ENCODE measurements around the gene ABCA6.

ABCA6 gene

DNA sequence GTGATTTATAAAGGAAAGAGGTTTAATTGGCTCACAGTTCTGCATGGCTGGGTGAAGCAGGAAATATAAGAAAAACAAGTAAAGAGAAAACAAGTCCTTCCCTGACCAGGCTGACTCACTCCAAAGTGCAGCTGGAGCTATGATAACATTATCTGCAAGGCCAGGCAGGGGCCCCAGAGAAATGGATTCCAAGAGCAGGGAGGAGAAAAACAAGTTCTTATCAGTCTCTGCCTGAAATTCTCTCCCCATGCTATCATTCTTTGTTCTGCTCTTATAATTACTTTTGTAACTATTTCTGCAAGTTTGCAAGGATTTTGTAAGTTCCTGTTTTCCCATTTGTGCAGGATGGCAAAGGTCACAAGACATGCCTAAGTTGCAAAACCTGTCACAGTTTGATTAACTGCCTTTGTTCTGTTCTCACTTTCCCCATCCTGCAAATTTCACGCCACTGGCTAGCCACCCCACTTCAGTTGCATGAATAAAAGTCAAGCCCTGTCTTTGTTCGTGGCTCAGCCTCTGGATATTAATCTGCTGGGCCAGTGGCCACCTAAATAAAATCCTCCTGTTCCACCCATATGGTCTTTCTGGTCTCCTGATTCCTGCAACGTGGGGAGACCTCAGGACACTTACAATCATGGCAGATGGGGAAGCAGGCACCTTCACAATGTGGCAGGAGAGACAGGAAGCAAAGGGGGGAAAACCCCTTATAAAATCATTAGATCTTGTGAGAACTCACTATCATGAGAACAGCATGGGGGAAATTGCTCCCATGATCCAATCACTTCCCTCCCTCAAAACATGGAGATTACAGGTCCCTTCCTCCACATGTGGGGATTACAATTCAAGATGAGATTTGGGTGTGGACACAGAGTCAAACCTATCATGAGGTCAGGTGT, 94.1 kb downstream of the ABCA6 start:
- DNase-seq (ENCODE audit: low read depth): no peak

DNA sequence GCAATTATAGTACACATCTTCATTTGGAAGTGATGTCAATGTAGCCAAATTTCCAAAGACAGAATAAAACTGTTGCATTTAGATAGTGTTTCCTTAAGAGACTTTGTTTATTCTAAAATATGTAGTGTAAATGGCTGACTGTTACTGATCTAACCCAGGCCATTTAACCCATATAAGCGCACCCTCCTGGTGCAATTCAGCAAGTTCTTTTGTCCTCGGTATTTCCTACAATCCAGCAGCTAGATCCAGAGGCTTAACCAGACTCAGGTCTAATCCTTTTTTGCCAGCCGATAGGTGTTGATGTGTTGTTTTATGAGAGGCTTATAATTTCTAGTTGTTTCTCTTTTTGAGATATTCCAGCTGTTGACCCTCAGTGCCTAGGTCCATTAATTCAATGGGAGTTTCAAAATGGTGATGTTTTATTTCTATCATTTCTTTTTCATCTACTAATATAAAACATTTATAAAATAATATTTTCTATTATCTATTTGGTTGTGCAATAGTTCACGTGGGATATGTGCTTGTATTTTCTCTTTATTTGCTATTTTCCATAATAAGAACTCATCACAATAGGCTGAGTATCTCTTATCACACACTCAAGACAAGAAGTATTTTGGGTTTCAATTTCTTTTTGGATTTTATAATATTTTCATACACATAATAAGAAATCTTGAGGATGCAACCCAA, 95.4 kb downstream of the ABCA6 start:
- no peak for DNase-seq (ENCODE audit: low read depth)

DNA sequence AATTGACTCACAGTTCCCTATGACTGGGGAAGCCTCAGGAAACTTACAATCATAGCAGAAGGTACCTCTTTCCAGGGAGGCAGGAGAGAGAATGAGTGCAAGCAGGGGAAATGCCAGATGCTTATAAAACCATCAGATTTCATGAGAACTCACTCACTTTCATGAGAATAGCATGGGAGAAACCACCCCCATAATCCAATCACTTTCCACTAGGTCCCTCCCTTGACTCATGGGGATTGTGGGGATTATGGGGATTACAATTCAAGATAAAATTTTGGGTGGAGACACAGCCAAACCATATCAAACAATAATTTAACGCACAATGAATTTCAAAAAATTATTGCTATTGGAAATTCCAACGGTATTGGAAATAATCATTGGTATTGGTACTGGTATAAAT, 96.0 kb downstream of the ABCA6 start:
- DNase-seq (ENCODE audit: low read depth): no peak

DNA sequence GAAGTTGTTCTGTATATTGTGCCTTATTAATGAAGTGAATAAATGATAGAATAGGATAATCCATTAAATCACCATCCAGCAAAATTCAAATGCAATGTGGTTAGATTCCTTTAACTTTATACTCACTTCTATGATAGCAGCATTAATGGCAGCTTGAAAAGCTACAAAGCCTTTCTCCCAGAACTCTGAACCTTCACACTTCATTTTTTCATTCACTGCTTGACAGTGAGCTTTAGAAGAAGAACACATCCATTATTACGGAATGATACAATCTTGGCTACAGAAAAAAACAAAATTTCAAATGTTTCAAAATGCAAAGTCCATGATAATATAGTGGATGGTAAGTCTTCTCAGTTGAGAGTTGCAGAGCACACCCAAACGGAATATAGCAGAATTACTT, 97.3 kb downstream of the ABCA6 start:
- DNase-seq (ENCODE audit: low read depth): no peak

DNA sequence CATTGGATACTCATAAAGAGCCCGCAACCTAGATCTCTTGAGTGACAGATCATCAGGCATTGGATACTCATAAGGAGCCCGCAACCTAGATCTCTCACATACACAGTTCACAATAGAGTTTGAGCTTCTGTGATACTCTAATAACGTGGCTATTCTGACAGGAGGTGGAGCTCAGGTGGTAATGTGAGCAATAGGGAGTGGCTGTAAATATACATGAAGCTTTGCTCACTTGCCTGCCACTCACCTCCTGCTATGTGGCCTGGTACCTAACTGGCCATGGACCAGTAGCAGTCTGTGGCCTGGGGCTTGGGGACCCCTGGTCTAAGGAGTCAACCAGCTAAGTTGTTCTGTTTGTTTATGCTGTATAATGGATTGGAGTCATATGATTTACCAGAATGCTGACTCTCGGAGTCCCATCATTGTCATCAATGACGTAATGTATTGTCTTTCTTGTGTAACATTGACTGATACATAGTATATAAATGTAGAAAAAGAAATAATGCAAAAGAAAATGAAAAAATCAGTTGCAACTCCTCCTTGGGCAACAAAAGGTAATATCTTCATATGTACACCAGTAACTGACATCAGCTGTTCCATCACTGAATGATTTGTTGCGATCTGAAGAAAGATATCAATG, 98.5 kb downstream of the ABCA6 start:
- no peak for DNase-seq (ENCODE audit: low read depth)

DNA sequence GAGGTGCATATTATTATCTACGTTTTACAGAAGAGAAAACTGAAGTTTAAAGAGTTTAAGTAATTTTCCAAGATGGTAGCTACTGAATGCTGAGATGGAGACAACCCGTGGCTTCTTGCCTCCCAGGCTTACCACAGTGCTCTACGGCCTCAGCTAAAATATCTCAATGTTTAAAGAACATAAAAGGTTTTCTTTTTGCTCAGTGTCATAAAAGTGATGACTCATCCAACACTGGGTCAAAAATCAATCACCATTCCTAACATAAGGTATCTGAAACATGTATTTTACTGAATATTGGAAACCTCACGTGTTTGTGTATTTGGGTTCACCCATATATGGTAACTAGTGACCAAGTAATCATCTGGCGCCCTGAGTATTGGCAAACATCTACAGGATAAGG, 99.4 kb downstream of the ABCA6 start:
- DNase-seq (ENCODE audit: low read depth): no peak

DNA sequence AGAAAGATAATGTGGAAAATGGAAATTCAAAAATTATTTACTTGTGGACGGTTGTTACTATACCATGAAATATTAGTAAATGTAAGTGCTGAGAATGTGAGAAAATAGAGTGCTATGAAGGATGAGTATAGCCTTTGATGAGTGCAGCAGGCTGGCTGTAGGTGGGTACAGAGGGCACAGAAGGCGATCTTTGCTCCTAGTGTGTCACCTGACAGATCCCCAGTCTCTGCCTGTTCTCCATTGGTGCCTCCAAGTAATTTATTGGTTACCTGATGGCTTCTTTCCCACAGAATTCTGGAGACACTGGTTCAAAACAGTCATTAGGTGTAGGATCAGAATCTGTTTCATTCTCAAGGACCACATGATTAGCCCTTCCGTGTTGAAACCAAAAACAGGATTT, 109.9 kb downstream of the ABCA6 start:
- DNase-seq (ENCODE audit: low read depth): no peak

DNA sequence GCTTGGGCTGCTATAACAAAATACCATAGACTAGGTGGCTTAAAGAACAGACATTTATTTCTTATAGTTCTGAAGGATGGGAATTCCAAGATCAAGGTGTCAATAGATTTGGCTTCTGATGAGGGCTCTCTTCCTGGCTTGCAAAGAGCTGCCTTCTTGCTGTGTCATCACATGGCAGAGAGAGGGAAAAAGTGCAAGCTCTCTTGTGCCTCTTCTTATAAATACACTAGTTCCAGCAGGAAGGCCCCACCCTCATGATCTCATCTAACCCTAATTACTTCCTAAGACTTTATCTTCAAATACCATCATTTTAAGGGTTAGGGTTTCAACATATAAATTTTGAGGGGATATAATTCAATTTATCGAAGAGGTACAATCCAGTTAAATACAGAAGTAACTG, 111.5 kb downstream of the ABCA6 start:
- no peak for DNase-seq (ENCODE audit: low read depth)
